Ectodermal cell (in vitro differentiated cells): ENCODE data around the gene GYS2.
"Not testable (repeated sequence)": the region's sequence is repeated elsewhere in the genome, so short reads cannot be mapped to it uniquely, and the experiment has no call there.

Source experiments
- H3K27ac ChIP-seq: 2 replicates; pipeline ENCODE4 v1.7.0; 2013; ENCODE audit warnings: mild to moderate bottlenecking, low read depth, low read length; ENCODE audit not compliant: insufficient read depth, poor library complexity, severe bottlenecking
- H3K27me3 ChIP-seq: 2 replicates; pipeline ENCODE4 v1.7.0; 2013; ENCODE audit warnings: mild to moderate bottlenecking, low read length; ENCODE audit not compliant: insufficient read depth, control insufficient read depth, poor library complexity, severe bottlenecking
- H3K36me3 ChIP-seq: one replicate; pipeline ENCODE4 v1.7.0; 2013; ENCODE audit warnings: low read length; ENCODE audit not compliant: control insufficient read depth, insufficient read depth
- H3K4me1 ChIP-seq: one replicate; pipeline ENCODE4 v1.7.0; 2013; ENCODE audit warnings: low read length; ENCODE audit not compliant: control insufficient read depth, insufficient read depth
- H3K4me3 ChIP-seq: 2 replicates; pipeline ENCODE4 v1.7.0; 2013; ENCODE audit warnings: low read depth, low read length, control low read depth; ENCODE audit not compliant: insufficient read depth
- H3K9me3 ChIP-seq: 2 replicates; pipeline ENCODE4 v1.7.0; 2013; ENCODE audit warnings: mild to moderate bottlenecking, low read length, moderate library complexity; ENCODE audit not compliant: control insufficient read depth
- WGBS, 2 experiments: methylation state at CpG; one replicate each; pipeline ENCODE4 v1.1.7; 2013; ENCODE audit warnings: missing lambda C conversion rate in 2 of 2; 5-methylcytosine and 5-hydroxymethylcytosine counted together

GYS2 gene

DNA sequence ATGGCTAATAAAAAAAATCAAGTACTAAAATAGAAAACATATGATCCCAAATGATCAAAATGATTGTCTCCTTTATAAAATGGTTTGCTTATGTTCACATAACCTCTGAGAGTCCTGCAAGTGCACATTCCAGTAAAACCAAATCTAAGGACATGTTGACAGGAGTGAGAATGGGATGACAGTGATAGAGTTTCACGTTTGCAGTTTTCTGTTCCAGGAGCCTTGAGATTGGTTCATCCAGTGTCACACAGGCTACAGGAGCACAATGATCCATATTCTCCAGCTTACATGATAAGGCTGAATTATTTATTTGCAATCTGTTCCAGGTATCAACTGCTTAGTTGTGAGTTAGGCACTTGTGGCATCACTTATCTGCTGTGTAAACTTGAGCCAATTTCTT lies 1.5 kb upstream of the GYS2 start:
- no peaks in the 10 kb centered on the region for H3K9me3 ChIP-seq
- 86 to 91% methylated on average over 1 of the region's 1 CpG for WGBS, 2 experiments
- H3K4me1 ChIP-seq: no peaks in the 10 kb centered on the region
- H3K27ac ChIP-seq: no peak overlapping the region
- no peak overlapping the region for H3K4me3 ChIP-seq
- H3K27me3 ChIP-seq: no peaks in the 10 kb centered on the region
- H3K36me3 ChIP-seq: no peaks in the 10 kb centered on the region

- 87 to 100% methylated on average over 2 of the region's 2 CpGs for WGBS, 2 experiments
Measured at GRCh38 chr12:21602774-21603173, 1.9 kb downstream of the GYS2 start.

DNA sequence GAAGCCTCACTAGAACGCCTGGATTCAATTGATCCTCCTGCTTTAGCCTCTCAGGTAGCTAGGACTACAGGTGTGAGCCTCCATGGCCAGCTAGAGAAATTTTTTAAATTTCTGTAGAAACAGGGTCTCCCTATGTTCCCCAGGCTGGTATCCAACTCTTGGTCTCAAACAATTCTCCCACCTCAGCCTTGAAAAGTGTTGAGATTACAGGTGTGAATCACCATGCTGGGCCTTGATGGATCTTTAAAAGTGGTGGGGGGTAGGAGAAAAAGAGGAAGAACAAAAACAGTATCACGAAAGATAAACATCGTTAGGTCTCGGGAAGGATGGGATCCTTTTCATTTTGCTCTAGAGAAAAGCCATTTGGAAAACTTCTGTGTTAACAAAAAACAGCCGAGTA lies 4.5 kb downstream of the GYS2 start:
- WGBS, 2 experiments: 87 to 89% methylated on average over 5 of the region's 5 CpGs
- no peak overlapping the region for H3K27ac ChIP-seq
- no peaks in the 10 kb centered on the region for H3K9me3 ChIP-seq
- no peaks in the 10 kb centered on the region for H3K4me1 ChIP-seq
- H3K4me3 ChIP-seq: no peak overlapping the region
- no peaks in the 10 kb centered on the region for H3K27me3 ChIP-seq
- no peaks in the 10 kb centered on the region for H3K36me3 ChIP-seq

More at GRCh38 chr12:21602774-21603173, 1.9 kb downstream of the GYS2 start:
- H3K36me3 ChIP-seq: no peaks in the 10 kb centered on the region
- no peak overlapping the region for H3K27ac ChIP-seq
- no peaks in the 10 kb centered on the region for H3K9me3 ChIP-seq
- H3K4me3 ChIP-seq: no peak overlapping the region
- H3K4me1 ChIP-seq: no peaks in the 10 kb centered on the region
- H3K27me3 ChIP-seq: no peaks in the 10 kb centered on the region

DNA sequence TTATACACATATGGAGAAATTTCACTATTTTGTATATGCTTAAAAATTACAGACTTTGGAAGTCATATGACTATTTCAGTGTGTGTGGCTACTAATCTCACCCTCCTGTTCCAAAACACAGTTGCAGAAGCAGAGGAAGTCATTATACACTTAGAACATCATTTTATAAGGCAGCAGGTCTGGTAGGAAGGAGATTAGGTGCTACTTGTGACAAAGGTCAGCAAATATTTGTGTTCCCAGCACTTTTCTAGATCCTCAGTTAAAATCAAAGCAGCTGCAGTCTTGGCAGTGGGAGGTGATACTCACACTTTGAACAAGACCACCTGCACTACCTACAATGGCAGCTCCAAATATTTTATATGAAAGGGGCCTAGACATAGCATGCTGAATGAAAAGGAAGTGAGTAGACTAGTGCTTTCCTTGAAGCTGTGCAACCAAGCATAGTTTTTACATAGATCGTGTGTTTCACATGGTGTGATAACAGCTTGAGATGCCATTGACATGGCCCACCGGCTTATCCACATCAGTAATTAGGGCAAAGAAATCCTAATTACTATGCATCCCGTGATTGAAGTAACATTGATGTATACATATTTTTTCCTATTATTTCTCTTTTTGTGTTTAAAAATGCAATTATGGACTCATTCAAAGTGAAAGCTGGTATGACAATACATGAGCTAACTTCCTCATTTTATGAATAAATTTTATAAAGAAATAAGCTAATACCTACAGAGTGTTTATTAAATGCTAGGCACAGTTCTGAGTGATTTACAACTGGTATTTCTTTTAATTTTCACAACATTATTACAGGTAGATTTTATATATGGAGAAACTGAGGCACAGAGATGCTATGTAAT lies 5.3 kb downstream of the GYS2 start:
- 94 to 98% methylated on average over 2 to 3 of the region's 3 CpGs for WGBS, 2 experiments
- Histone ChIP-seq H3K27ac (no peak overlapping the region), H3K4me3 (no peak overlapping the region), H3K4me1 (no peaks in the 10 kb centered on the region), H3K9me3 (no peaks in the 10 kb centered on the region), H3K27me3 (no peaks in the 10 kb centered on the region), H3K36me3 (no peaks in the 10 kb centered on the region)

GRCh38 chr12:21598651-21599050 lies 6.0 kb downstream of the GYS2 start:
- 87% methylated on average over 4 of the region's 4 CpGs; no CpG with 5 or more reads in 1 of the 2 experiments for WGBS, 2 experiments
- Histone ChIP-seq H3K36me3 (no peaks in the 10 kb centered on the region), H3K4me1 (no peaks in the 10 kb centered on the region), H3K9me3 (no peaks in the 10 kb centered on the region), H3K4me3 (no peak overlapping the region), H3K27ac (no peak overlapping the region), H3K27me3 (no peaks in the 10 kb centered on the region)

DNA sequence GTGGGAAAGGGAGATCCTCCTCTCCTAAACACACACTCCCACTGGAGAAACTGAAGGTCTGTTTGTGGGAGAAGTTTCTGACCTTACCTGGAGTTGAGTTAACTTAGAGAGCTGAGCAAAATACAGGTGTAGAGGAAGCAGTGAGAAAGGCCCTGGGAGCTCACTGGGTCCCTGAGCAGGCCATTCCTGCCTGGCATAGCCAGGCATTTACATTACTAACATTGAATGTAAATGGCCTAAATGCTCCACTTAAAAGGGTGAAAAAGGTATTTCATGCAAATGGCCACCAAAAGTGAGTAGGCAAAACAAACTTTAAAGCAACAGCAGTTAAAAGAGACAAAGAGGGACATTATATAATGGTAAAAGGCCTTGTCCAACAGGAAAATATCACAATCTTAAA lies 9.3 kb downstream of the GYS2 start:
- H3K9me3 ChIP-seq, H3K27ac ChIP-seq, H3K27me3 ChIP-seq, H3K4me3 ChIP-seq, H3K4me1 ChIP-seq, H3K36me3 ChIP-seq: not testable (repeated sequence)

- WGBS, 2 experiments: 92 to 94% methylated on average over 3 of the region's 3 CpGs
Measured at GRCh38 chr12:21585485-21585884, 19.2 kb downstream of the GYS2 start.

GRCh38 chr12:21584403-21585182 lies 20.1 kb downstream of the GYS2 start:
- H3K36me3 ChIP-seq: not testable (repeated sequence)
- 92 to 95% methylated on average over 5 of the region's 5 CpGs for WGBS, 2 experiments

More at GRCh38 chr12:21585485-21585884, 19.2 kb downstream of the GYS2 start:
- no peak overlapping the region for H3K27ac ChIP-seq
- H3K4me1 ChIP-seq: no peaks in the 10 kb centered on the region
- no peaks in the 10 kb centered on the region for H3K9me3 ChIP-seq
- H3K4me3 ChIP-seq: no peak overlapping the region
- no peaks in the 10 kb centered on the region for H3K27me3 ChIP-seq
- no peaks in the 10 kb centered on the region for H3K36me3 ChIP-seq

DNA sequence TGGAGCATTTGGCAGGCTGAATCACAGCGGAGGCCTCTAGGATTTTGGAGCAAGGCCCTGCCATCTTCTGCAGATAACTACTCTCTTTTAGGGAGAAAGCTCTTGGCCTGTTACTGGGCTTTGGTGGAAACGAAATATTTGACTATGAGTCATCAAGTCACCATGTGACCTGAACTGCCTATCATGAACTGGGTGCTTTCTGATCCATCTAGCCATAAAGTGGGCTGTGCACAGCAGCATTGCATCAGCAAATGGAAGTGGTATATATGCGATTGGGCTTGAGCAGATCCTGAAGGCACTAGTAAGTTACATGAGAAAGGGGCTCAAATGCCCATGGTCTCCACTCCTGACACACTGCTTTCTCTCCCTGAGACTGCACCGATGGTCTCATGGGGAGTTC lies 21.1 kb downstream of the GYS2 start:
- H3K27ac ChIP-seq: no peak overlapping the region
- WGBS, 2 experiments: 91 to 95% methylated on average over 4 of the region's 4 CpGs
- H3K27me3 ChIP-seq: no peaks in the 10 kb centered on the region
- no peaks in the 10 kb centered on the region for H3K36me3 ChIP-seq
- H3K4me1 ChIP-seq: no peaks in the 10 kb centered on the region
- no peak overlapping the region for H3K4me3 ChIP-seq
- H3K9me3 ChIP-seq: no peaks in the 10 kb centered on the region

More at GRCh38 chr12:21584403-21585182, 20.1 kb downstream of the GYS2 start:
- H3K9me3 ChIP-seq, H3K27ac ChIP-seq, H3K27me3 ChIP-seq, H3K4me1 ChIP-seq, H3K4me3 ChIP-seq: not testable (repeated sequence)

GRCh38 chr12:21580748-21581516 lies 23.7 kb downstream of the GYS2 start:
- H3K9me3 ChIP-seq: no peaks in the 10 kb centered on the region
- no peak overlapping the region for H3K4me3 ChIP-seq
- no peaks in the 10 kb centered on the region for H3K27me3 ChIP-seq
- 93 to 95% methylated on average over 4 of the region's 4 CpGs for WGBS, 2 experiments
- no peaks in the 10 kb centered on the region for H3K4me1 ChIP-seq
- H3K36me3 ChIP-seq: no peaks in the 10 kb centered on the region
- H3K27ac ChIP-seq: no peak overlapping the region
